WTC11 (cell line): ENCODE data around the gene TMEM207. TPM values are rescaled to one million over a fixed set of nuclear protein-coding genes. Genes with fewer than 3 reads are reported as not detected.

Experiments used
- ATAC-seq: fragments of 200-7000 bp; cut with Tn5 transposase; 2 replicates; pipeline ENCODE4 v1.10.0; 2021; ENCODE audit warnings: mild to moderate bottlenecking, moderate library complexity
- CTCF ChIA-PET: fragments of 300-600 bp; sonication (Branson Sonifier 250); formaldehyde crosslinking; loops from one replicate; lab custom pipeline; 2021; ENCODE audit warnings: antibody characterized with exemption; lab: Charles Lee
- POLR2A ChIA-PET: fragments of 350-600 bp; sonication (Branson Sonifier 250); formaldehyde crosslinking; loops from one replicate; lab custom pipeline; 2021; ENCODE audit warnings: antibody characterized with exemption; lab: Charles Lee
- DNase-seq: peaks from one replicate; pipeline ENCODE4 v3.0.0; 2021; ENCODE audit warnings: low spot score
- H3K27ac Mint-ChIP-seq: 2 replicates; pipeline ENCODE4 v1.8.0; 2021; ENCODE audit warnings: mixed read lengths
- H3K27me3 Mint-ChIP-seq: 2 replicates; pipeline ENCODE4 v1.8.0; 2021; ENCODE audit warnings: low read depth, mild to moderate bottlenecking, moderate library complexity, mixed read lengths
- H3K36me3 Mint-ChIP-seq: 2 replicates; pipeline ENCODE4 v1.8.0; 2021; ENCODE audit warnings: mixed read lengths
- H3K4me1 Mint-ChIP-seq: 2 replicates; pipeline ENCODE4 v1.8.0; 2022; ENCODE audit warnings: mixed read lengths
- H3K4me3 Mint-ChIP-seq: 2 replicates; pipeline ENCODE4 v1.8.0; 2021; ENCODE audit warnings: mild to moderate bottlenecking, moderate library complexity, mixed read lengths
- H3K9me3 Mint-ChIP-seq: 2 replicates; pipeline ENCODE4 v1.8.0; 2021; ENCODE audit warnings: mixed read lengths
- ATF1 ChIP-seq: sonication (generic); formaldehyde crosslinking; IDR thresholded peaks from 2 replicates; pipeline ENCODE4 v1.8.1; 2023; ENCODE audit warnings: mild to moderate bottlenecking, moderate library complexity, missing genetic modification reagents
- FOXK1 ChIP-seq: sonication (generic); formaldehyde crosslinking; IDR thresholded peaks from 2 replicates; pipeline ENCODE4 v1.8.0; 2022; ENCODE audit warnings: mild to moderate bottlenecking, moderate library complexity, missing genetic modification reagents
- FOXP4 ChIP-seq: sonication (generic); formaldehyde crosslinking; IDR thresholded peaks from 2 replicates; pipeline ENCODE4 v1.8.0; 2022; ENCODE audit warnings: mild to moderate bottlenecking, missing genetic modification reagents
- GABPB1 ChIP-seq: sonication (generic); formaldehyde crosslinking; IDR thresholded peaks from 2 replicates; pipeline ENCODE4 v1.8.1; 2023; ENCODE audit warnings: mild to moderate bottlenecking, missing genetic modification reagents
- MYBL2 ChIP-seq: sonication (generic); formaldehyde crosslinking; IDR thresholded peaks from 2 replicates; pipeline ENCODE4 v1.8.1; 2023; ENCODE audit warnings: mild to moderate bottlenecking, moderate library complexity, missing genetic modification reagents
- NFE2L1 ChIP-seq: sonication (generic); formaldehyde crosslinking; IDR thresholded peaks from 2 replicates; pipeline ENCODE4 v1.8.1; 2023; ENCODE audit warnings: missing genetic modification reagents
- NR2C2 ChIP-seq: sonication (generic); formaldehyde crosslinking; IDR thresholded peaks from 2 replicates; pipeline ENCODE4 v1.8.0; 2022; ENCODE audit warnings: mild to moderate bottlenecking, missing genetic modification reagents
- TEAD4 ChIP-seq: sonication (generic); formaldehyde crosslinking; IDR thresholded peaks from 2 replicates; pipeline ENCODE4 v1.8.0; 2022; ENCODE audit warnings: mild to moderate bottlenecking, missing genetic modification reagents
- USF1 ChIP-seq: sonication (generic); formaldehyde crosslinking; IDR thresholded peaks from 2 replicates; pipeline ENCODE4 v1.8.0; 2022; ENCODE audit warnings: mild to moderate bottlenecking, missing genetic modification reagents
- ZNF219 ChIP-seq: sonication (generic); formaldehyde crosslinking; IDR thresholded peaks from 2 replicates; pipeline ENCODE4 v1.8.0; 2023; ENCODE audit warnings: missing genetic modification reagents, mild to moderate bottlenecking, borderline replicate concordance
- ZNF317 ChIP-seq: sonication (generic); formaldehyde crosslinking; IDR thresholded peaks from 2 replicates; pipeline ENCODE4 v1.8.1; 2023; ENCODE audit warnings: low read depth, mild to moderate bottlenecking, moderate library complexity, missing genetic modification reagents, borderline replicate concordance
- ZNF423 ChIP-seq: fragments of 250-450 bp; sonication (Bioruptor Pico); IDR thresholded peaks from 2 replicates; pipeline ENCODE4 v2.1.2; 2022; ENCODE audit warnings: mild to moderate bottlenecking, moderate library complexity
- total RNA-seq: library from RNA; stranded (reverse); gene quantifications from 3 replicates; pipeline ENCODE4 v1.2.3, GENCODE V29; 2021
- TF ChIP-seq, protein P1 (sequence below): sonication (generic); formaldehyde crosslinking; IDR thresholded peaks from 2 replicates; pipeline ENCODE4 v1.8.1; 2023; ENCODE audit warnings: mild to moderate bottlenecking, missing genetic modification reagents, borderline replicate concordance
- TF ChIP-seq, protein P2 (sequence below): fragments of 250-450 bp; sonication (Bioruptor Pico); IDR thresholded peaks from 2 replicates; pipeline ENCODE4 v1.9.0; 2021; ENCODE audit warnings: mild to moderate bottlenecking
- TF ChIP-seq, protein P3 (sequence below): fragments of 250-450 bp; sonication (Bioruptor Pico); IDR thresholded peaks from 2 replicates; pipeline ENCODE4 v1.9.0; 2021; ENCODE audit warnings: mild to moderate bottlenecking

TMEM207 gene
- total RNA-seq, 1 experiment from 2014 or later, result not detected

GRCh38 chr3:190456770-190457169, 7.1 kb upstream of the TMEM207 start:
- no peaks in the 10 kb centered on the region for H3K27me3 Mint-ChIP-seq
- H3K9me3 Mint-ChIP-seq, result no peaks in the 10 kb centered on the region
- no peak overlapping the region for H3K27ac Mint-ChIP-seq
- CTCF ChIA-PET, result no interaction called here
- POLR2A ChIA-PET, result no interaction called here
- H3K4me3 Mint-ChIP-seq, result no peak overlapping the region
- ATAC-seq (no peak), DNase-seq (no peak)
- TF ChIP-seq NR2C2 (no peak), ZNF219 (CRISPR knock-in tag) (no peak), USF1 (CRISPR knock-in tag) (no peak), NFE2L1 (no peak), GABPB1 (CRISPR knock-in tag) (no peak)
- TF ChIP-seq, protein P1, sequence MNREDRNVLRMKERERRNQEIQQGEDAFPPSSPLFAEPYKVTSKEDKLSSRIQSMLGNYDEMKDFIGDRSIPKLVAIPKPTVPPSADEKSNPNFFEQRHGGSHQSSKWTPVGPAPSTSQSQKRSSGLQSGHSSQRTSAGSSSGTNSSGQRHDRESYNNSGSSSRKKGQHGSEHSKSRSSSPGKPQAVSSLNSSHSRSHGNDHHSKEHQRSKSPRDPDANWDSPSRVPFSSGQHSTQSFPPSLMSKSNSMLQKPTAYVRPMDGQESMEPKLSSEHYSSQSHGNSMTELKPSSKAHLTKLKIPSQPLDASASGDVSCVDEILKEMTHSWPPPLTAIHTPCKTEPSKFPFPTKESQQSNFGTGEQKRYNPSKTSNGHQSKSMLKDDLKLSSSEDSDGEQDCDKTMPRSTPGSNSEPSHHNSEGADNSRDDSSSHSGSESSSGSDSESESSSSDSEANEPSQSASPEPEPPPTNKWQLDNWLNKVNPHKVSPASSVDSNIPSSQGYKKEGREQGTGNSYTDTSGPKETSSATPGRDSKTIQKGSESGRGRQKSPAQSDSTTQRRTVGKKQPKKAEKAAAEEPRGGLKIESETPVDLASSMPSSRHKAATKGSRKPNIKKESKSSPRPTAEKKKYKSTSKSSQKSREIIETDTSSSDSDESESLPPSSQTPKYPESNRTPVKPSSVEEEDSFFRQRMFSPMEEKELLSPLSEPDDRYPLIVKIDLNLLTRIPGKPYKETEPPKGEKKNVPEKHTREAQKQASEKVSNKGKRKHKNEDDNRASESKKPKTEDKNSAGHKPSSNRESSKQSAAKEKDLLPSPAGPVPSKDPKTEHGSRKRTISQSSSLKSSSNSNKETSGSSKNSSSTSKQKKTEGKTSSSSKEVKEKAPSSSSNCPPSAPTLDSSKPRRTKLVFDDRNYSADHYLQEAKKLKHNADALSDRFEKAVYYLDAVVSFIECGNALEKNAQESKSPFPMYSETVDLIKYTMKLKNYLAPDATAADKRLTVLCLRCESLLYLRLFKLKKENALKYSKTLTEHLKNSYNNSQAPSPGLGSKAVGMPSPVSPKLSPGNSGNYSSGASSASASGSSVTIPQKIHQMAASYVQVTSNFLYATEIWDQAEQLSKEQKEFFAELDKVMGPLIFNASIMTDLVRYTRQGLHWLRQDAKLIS (CRISPR knock-in tag), result no peak
- TF ChIP-seq, protein P2, sequence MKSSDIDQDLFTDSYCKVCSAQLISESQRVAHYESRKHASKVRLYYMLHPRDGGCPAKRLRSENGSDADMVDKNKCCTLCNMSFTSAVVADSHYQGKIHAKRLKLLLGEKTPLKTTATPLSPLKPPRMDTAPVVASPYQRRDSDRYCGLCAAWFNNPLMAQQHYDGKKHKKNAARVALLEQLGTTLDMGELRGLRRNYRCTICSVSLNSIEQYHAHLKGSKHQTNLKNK, result no peak
- H3K4me1 Mint-ChIP-seq, result 0 out of 2 replicates have a peak, but pooled peaks cover 3% of the 10 kb centered on the region
- no peaks in the 10 kb centered on the region for H3K36me3 Mint-ChIP-seq

- no peaks in the 10 kb centered on the region for H3K36me3 Mint-ChIP-seq
- no peak for DNase-seq
- CTCF ChIA-PET, result no interaction called here
- no peak for TF ChIP-seq MYBL2 (CRISPR knock-in tag)
- no peak for TF ChIP-seq ZNF423 (CRISPR knock-in tag)
- TF ChIP-seq, protein P3, sequence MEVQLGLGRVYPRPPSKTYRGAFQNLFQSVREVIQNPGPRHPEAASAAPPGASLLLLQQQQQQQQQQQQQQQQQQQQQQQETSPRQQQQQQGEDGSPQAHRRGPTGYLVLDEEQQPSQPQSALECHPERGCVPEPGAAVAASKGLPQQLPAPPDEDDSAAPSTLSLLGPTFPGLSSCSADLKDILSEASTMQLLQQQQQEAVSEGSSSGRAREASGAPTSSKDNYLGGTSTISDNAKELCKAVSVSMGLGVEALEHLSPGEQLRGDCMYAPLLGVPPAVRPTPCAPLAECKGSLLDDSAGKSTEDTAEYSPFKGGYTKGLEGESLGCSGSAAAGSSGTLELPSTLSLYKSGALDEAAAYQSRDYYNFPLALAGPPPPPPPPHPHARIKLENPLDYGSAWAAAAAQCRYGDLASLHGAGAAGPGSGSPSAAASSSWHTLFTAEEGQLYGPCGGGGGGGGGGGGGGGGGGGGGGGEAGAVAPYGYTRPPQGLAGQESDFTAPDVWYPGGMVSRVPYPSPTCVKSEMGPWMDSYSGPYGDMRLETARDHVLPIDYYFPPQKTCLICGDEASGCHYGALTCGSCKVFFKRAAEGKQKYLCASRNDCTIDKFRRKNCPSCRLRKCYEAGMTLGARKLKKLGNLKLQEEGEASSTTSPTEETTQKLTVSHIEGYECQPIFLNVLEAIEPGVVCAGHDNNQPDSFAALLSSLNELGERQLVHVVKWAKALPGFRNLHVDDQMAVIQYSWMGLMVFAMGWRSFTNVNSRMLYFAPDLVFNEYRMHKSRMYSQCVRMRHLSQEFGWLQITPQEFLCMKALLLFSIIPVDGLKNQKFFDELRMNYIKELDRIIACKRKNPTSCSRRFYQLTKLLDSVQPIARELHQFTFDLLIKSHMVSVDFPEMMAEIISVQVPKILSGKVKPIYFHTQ (CRISPR knock-in tag), result no peak
- no peak for TF ChIP-seq ATF1
- no peak for TF ChIP-seq FOXP4 (CRISPR knock-in tag)
- no peak for TF ChIP-seq FOXK1 (CRISPR knock-in tag)
- TF ChIP-seq TEAD4 (CRISPR knock-in tag), result no peak
- no peak for TF ChIP-seq ZNF317
- TF ChIP-seq, all 79 proteins: peak for 0
- H3K4me1 Mint-ChIP-seq, result 0 out of 2 replicates have a peak, but pooled peaks cover 3% of the 10 kb centered on the region
- H3K4me3 Mint-ChIP-seq, result no peak overlapping the region
- POLR2A ChIA-PET, result no interaction called here
- no peak for ATAC-seq
- H3K9me3 Mint-ChIP-seq, result no peaks in the 10 kb centered on the region
- no peaks in the 10 kb centered on the region for H3K27me3 Mint-ChIP-seq
- no peak overlapping the region for H3K27ac Mint-ChIP-seq
Measured at GRCh38 chr3:190455828-190456227, 6.1 kb upstream of the TMEM207 start.
